CD4-positive, alpha-beta memory T cell (primary cell): ENCODE results near the gene CPA4. TPM values are rescaled to one million over a fixed set of nuclear protein-coding genes. Genes with fewer than 3 reads are reported as not detected.
A peak's percentile ranks its signal among the peaks of the same experiment; 100 is the strongest.
"Not testable (repeated sequence)": the region's sequence is repeated elsewhere in the genome, so short reads cannot be mapped to it uniquely, and the experiment has no call there.

ENCODE experiments used
- CTCF ChIA-PET: fragments of 350-600 bp; sonication (Branson Sonifier 250); formaldehyde crosslinking; loops from one replicate; lab custom pipeline; 2021; ENCODE audit warnings: inconsistent platforms; ENCODE audit not compliant: partially characterized antibody; lab: Charles Lee
- POLR2A ChIA-PET: fragments of 350-600 bp; sonication (Branson Sonifier 250); formaldehyde crosslinking; loops from one replicate; lab custom pipeline; 2021; ENCODE audit not compliant: partially characterized antibody; lab: Charles Lee
- DNase-seq, 5 donors: peaks; one replicate each; pipeline versions ENCODE4 v3.0.0 to v3.0.0-alpha.2; 2020 to 2022; ENCODE audit warnings: mixed read lengths in 1 of 5
- H3K27ac ChIP-seq: one replicate; pipeline ENCODE4 v1.7.0; 2013; ENCODE audit warnings: low read depth, low read length
- H3K27me3 ChIP-seq: 2 replicates; pipeline ENCODE4 v1.7.0; 2013; ENCODE audit warnings: mild to moderate bottlenecking, low read length, moderate library complexity; ENCODE audit not compliant: insufficient read depth
- H3K36me3 ChIP-seq: 2 replicates; pipeline ENCODE4 v1.7.0; 2013; ENCODE audit warnings: mild to moderate bottlenecking, low read length, moderate library complexity; ENCODE audit not compliant: insufficient read depth
- H3K4me1 ChIP-seq: 2 replicates; pipeline ENCODE4 v1.7.0; 2013; ENCODE audit warnings: mild to moderate bottlenecking, low read length, moderate library complexity; ENCODE audit not compliant: insufficient read depth
- H3K4me3 ChIP-seq, 2 donors: one replicate each; pipeline ENCODE4 v1.7.0; 2013; ENCODE audit warnings: low read length in 2 of 2, mild to moderate bottlenecking in 1 of 2
- H3K9me3 ChIP-seq, 2 donors: one replicate each; pipeline ENCODE4 v1.7.0; 2013; ENCODE audit warnings: low read length in 2 of 2, control low read depth in 1 of 2; ENCODE audit not compliant: control insufficient read depth in 1 of 2
- H3K27ac Mint-ChIP-seq, 7 donors: one replicate each; pipeline ENCODE4 v1.8.0; 2020 to 2021; ENCODE audit warnings: mixed read lengths in 7 of 7, mild to moderate bottlenecking in 6 of 7, inconsistent platforms in 3 of 7, moderate library complexity in 3 of 7
- H3K27me3 Mint-ChIP-seq, 2 donors: one replicate each; pipeline ENCODE4 v1.8.0; 2020 to 2021; ENCODE audit warnings: mixed read lengths in 2 of 2
- H3K36me3 Mint-ChIP-seq, 2 donors: one replicate each; pipeline ENCODE4 v1.8.0; 2020 to 2021; ENCODE audit warnings: mixed read lengths in 2 of 2, inconsistent platforms in 1 of 2, mild to moderate bottlenecking in 1 of 2
- H3K4me1 Mint-ChIP-seq, 4 donors: one replicate each; pipeline ENCODE4 v1.8.0; 2020 to 2021; ENCODE audit warnings: mixed read lengths in 4 of 4, mild to moderate bottlenecking in 1 of 4
- H3K4me3 Mint-ChIP-seq, 8 donors: one replicate each; pipeline ENCODE4 v1.8.0; 2020 to 2021; ENCODE audit warnings: mixed read lengths in 8 of 8, mild to moderate bottlenecking in 7 of 8, moderate library complexity in 6 of 8, inconsistent platforms in 3 of 8
- H3K9me3 Mint-ChIP-seq, 8 donors: one replicate each; pipeline ENCODE4 v1.8.0; 2020 to 2021; ENCODE audit warnings: mixed read lengths in 8 of 8, mild to moderate bottlenecking in 5 of 8, inconsistent platforms in 3 of 8, moderate library complexity in 1 of 8
- intact Hi-C: fragments of 100-400 bp; cut with micrococcal nuclease; formaldehyde crosslinking; loops from one replicate; pipeline ENCODE4 v1.15.1; 2023
- polyA plus RNA-seq, 2 donors: library from polyadenylated mRNA; unstranded; fragments of 300-500 nt; fragmentation: Illumina TruSeq; gene quantifications; one replicate each; pipeline ENCODE4 v1.2.3, GENCODE V29; 2021
- total RNA-seq, 2 experiments: library from RNA; stranded (reverse); gene quantifications; one replicate each; pipeline ENCODE4 v1.2.3, GENCODE V29; 2021

The CPA4 gene, protein sequence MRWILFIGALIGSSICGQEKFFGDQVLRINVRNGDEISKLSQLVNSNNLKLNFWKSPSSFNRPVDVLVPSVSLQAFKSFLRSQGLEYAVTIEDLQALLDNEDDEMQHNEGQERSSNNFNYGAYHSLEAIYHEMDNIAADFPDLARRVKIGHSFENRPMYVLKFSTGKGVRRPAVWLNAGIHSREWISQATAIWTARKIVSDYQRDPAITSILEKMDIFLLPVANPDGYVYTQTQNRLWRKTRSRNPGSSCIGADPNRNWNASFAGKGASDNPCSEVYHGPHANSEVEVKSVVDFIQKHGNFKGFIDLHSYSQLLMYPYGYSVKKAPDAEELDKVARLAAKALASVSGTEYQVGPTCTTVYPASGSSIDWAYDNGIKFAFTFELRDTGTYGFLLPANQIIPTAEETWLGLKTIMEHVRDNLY
- total RNA-seq = not detected
- polyA plus RNA-seq = not detected

DNA sequence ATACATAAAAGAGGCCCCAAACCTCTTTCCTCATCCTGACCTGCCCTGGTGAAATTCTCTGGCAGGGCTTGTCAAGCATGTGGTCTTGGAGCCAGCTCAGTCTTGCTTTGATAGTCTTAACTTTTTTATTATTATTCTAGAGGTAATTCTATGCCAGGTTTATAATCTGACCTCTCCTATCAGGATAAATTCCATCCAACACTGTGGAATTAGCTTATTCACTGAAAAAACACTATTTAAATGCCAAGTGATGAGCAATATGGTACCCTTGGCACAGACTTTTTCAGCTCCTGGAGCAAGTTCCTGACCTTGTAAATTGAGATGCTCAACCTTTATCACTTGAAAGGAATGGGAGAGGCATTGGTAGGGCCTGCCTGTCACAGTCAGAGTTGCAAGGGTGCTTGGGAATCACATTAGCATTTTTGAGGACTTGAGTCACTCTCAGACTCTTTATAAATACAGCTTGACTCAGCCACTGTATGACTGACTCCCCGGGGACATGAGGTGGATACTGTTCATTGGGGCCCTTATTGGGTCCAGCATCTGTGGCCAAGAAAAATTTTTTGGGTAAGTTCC lies at the start of gene CPA4:
CPA4 (plus strand) TSS at position 480 of the 576 bp plus-strand sequence; CDS start at position 500, 20 bp downstream.
- Histone ChIP-seq H3K27me3 (no peaks in the 10 kb centered on the region), H3K4me3 (no peak within 1 kb of the TSS), H3K36me3 (no peaks in the 10 kb centered on the region), H3K27ac (no peak within 1 kb of the TSS), H3K9me3 (no peaks in the 10 kb centered on the region), H3K4me1 (no peaks in the 10 kb centered on the region)
- intact Hi-C loops = no loop called here
- peaks cover 0 to 1% (median 0%) of the 10 kb centered on the region in 4 donors for H3K4me1 Mint-ChIP-seq
- DNase-seq = no peak
- H3K9me3 Mint-ChIP-seq = peaks cover 0 to 2% (median 0%) of the 10 kb centered on the region in 8 donors
- no peak within 1 kb of the TSS for H3K4me3 Mint-ChIP-seq
- H3K36me3 Mint-ChIP-seq = no peaks in the 10 kb centered on the region
- ChIA-PET CTCF (interaction anchor here (1.0 to 1.8 kb wide), 2 partner anchors 11 to 50 kb away, joined by 3 to 4 read pairs; no protein-coding TSS in a partner anchor), POLR2A (no interaction called here)
- peaks cover 1 to 4% of the 10 kb centered on the region in 2 donors for H3K27me3 Mint-ChIP-seq
- no peak within 1 kb of the TSS for H3K27ac Mint-ChIP-seq

DNA sequence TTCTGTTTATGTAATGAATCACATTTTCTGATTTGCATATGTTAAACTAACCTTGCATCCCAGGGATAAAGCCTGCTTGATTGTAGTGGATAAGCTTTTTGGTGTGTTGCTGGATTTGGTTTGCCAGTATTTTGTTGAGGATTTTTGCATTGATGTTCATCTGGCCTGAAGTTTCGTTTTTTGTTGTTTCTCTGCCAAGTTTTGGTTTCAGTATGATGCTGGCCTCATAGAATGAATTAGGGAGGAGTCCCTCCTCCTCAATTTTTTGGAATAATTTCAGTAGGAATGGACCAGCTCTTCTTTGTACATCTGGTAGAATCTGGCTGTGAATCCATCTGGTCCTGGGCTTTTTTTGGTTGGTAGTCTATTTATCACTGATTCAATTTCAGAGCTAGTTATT lies 49.5 kb upstream of the CPA4 start:
- DNase-seq, H3K9me3 Mint-ChIP-seq, H3K4me3 ChIP-seq, H3K9me3 ChIP-seq, H3K27ac ChIP-seq, H3K36me3 Mint-ChIP-seq, H3K36me3 ChIP-seq, H3K27ac Mint-ChIP-seq, POLR2A ChIA-PET, H3K4me1 ChIP-seq, H3K27me3 ChIP-seq, H3K4me1 Mint-ChIP-seq: not testable (repeated sequence)
- Mint-ChIP-seq H3K27me3 (peaks cover 4 to 12% of the 10 kb centered on the region in 2 donors), H3K4me3 (peak overlapping the region in 2 of 8 donors; percentile 1 to 3)
- CTCF ChIA-PET = interaction anchor here (0.8 to 5.4 kb wide), 3 partner anchors 50 to 588 kb away, joined by 3 to 35 read pairs (median 14); no protein-coding TSS in a partner anchor
- intact Hi-C loops = loop anchor here (10.0 kb wide), 2 partner anchors 251 to 321 kb away; partner anchors contain the start of gene MEST

DNA sequence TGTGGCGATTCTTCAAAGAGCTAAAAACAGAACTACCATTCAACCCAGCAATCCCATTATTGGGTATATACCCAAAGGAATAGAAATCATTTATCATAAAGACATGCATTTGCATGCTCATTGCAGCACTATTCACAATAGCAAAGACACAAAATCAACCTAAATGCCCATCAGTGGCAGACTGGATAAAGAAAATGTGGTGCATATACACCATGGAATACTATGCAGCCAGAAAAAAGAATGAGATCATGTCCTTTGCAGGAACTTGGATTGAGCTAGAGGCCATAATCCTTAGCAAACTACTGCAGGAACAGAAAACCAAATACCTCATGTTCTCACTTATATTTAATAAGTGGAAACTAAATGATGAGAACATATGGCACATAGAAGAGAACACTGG lies 46.5 kb upstream of the CPA4 start:
- H3K36me3 Mint-ChIP-seq, H3K27ac ChIP-seq, H3K27me3 ChIP-seq, CTCF ChIA-PET, H3K27ac Mint-ChIP-seq, POLR2A ChIA-PET, H3K4me3 ChIP-seq, H3K4me1 Mint-ChIP-seq, H3K4me3 Mint-ChIP-seq, H3K9me3 ChIP-seq, DNase-seq, H3K4me1 ChIP-seq, H3K36me3 ChIP-seq: not testable (repeated sequence)
- peaks cover 6 to 11% of the 10 kb centered on the region in 2 donors for H3K27me3 Mint-ChIP-seq
- peaks cover 0 to 10% (median 5%) of the 10 kb centered on the region in 8 donors for H3K9me3 Mint-ChIP-seq
- intact Hi-C loops = loop anchor here (10.0 kb wide), 2 partner anchors 248 to 318 kb away; partner anchors contain the start of gene MEST

DNA sequence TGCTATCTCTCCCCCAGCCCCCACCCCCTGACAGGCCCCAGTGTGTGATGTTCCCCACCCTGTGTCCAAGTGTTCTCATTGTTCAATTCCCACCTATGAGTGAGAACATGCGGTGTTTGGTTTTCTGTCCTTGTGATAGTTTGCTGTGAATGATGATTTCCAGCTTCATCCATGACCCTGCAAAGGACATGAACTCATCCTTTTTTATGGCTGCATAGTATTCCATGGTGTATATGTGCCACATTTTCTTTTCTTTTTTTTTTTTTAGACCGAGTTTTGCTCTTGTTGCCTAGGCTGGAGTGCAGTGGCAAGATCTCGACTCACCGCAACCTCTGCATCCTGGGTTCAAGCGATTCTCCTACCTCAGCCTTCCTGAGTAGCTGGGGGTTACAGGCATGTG lies 44.1 kb upstream of the CPA4 start:
- H3K9me3 ChIP-seq, H3K27me3 ChIP-seq, H3K27ac ChIP-seq, POLR2A ChIA-PET, H3K36me3 ChIP-seq, CTCF ChIA-PET, H3K4me1 ChIP-seq, H3K4me3 Mint-ChIP-seq, H3K36me3 Mint-ChIP-seq, H3K27ac Mint-ChIP-seq, H3K4me3 ChIP-seq, DNase-seq, H3K4me1 Mint-ChIP-seq: not testable (repeated sequence)
- peaks cover 0 to 17% (median 8%) of the 10 kb centered on the region in 8 donors for H3K9me3 Mint-ChIP-seq
- peaks cover 5 to 11% of the 10 kb centered on the region in 2 donors for H3K27me3 Mint-ChIP-seq
- intact Hi-C loops = loop anchor here (10.0 kb wide), 2 partner anchors 246 to 316 kb away; partner anchors contain the start of gene MEST

DNA sequence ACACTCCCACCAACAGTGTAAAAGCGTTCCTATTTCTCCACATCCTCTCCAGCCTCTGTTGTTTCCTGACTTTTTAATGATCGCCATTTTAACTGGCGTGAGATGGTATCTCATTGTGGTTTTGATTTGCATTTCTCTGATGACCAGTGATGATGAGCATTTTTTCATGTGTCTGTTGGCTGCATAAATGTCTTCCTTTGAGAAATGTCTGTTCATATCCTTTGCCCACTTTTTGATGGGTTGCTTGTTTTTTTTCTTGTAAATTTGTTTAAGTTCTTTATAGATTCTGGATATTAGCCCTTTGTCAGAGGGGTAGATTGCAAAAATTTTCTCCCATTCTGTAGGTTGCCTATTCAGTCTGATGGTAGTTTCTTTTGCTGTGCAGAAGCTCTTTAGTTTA lies 43.3 kb upstream of the CPA4 start:
- POLR2A ChIA-PET, H3K27ac ChIP-seq, H3K27me3 ChIP-seq, H3K4me1 ChIP-seq, DNase-seq, H3K36me3 Mint-ChIP-seq, H3K27ac Mint-ChIP-seq, H3K4me3 Mint-ChIP-seq, H3K9me3 ChIP-seq, CTCF ChIA-PET, H3K4me1 Mint-ChIP-seq, H3K36me3 ChIP-seq, H3K4me3 ChIP-seq: not testable (repeated sequence)
- peaks cover 0 to 20% (median 8%) of the 10 kb centered on the region in 8 donors for H3K9me3 Mint-ChIP-seq
- intact Hi-C loops = loop anchor here (10.0 kb wide), 2 partner anchors 245 to 315 kb away; partner anchors contain the start of gene MEST
- peaks cover 5 to 11% of the 10 kb centered on the region in 2 donors for H3K27me3 Mint-ChIP-seq

DNA sequence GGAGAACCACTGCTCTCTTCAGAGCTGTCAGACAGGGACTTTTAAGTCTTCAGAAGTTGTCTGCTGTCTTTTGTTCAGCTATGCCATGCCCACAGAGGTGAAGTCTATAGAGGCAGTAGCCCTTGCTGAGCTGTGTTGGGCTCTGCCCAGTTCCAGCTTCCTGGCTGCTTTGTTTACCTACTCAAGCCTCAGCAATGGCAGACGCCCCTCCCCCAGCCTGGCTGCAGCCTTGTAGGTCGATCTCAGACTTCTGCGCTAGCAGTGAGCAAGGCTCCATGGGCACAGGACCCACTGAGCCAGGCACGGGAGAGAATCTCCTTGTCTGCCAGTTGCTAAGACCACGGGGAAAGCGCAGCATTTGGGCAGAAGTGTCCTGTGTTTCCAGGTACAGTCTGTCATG lies 38.4 kb upstream of the CPA4 start:
- no peaks in the 10 kb centered on the region for H3K36me3 Mint-ChIP-seq
- intact Hi-C loops = no loop called here
- no peaks in the 10 kb centered on the region for H3K4me1 Mint-ChIP-seq
- Histone ChIP-seq H3K4me3 (no peak overlapping the region), H3K27ac (no peak overlapping the region), H3K4me1 (no peaks in the 10 kb centered on the region), H3K9me3 (no peaks in the 10 kb centered on the region), H3K36me3 (no peaks in the 10 kb centered on the region), H3K27me3 (no peaks in the 10 kb centered on the region)
- H3K27ac Mint-ChIP-seq = no peak overlapping the region
- peaks cover 4 to 9% of the 10 kb centered on the region in 2 donors for H3K27me3 Mint-ChIP-seq
- no peak overlapping the region for H3K4me3 Mint-ChIP-seq
- DNase-seq = no peak
- peaks cover 0 to 52% (median 20%) of the 10 kb centered on the region in 8 donors for H3K9me3 Mint-ChIP-seq
- ChIA-PET POLR2A (no interaction called here), CTCF (no interaction called here)

DNA sequence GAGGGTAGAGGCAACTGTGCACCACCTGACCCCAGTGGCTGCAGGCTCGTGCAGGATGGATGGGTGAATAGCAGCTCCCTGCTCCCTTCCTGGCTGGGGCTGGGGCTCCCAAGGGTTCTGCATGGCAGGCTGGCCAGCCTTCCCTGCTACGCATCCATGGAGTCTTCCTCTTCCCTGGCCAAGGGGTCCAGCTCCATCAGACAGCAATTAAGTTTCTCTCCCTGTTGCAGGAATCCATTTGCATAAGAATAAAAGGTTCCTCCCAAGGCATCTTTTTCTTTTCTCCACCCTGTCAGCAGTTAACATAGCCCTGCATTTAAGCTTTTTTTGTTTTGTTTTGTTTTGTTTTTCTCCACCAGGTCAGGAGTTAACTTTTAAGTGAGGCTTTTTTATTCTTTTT lies 36.3 kb upstream of the CPA4 start:
- H3K4me1 Mint-ChIP-seq = no peaks in the 10 kb centered on the region
- DNase-seq = no peak
- intact Hi-C loops = no loop called here
- CTCF ChIA-PET = interaction anchor here (0.7 kb wide), 1 partner anchor 30 kb away, joined by 3 read pairs; no protein-coding TSS in a partner anchor
- H3K9me3 Mint-ChIP-seq = peaks cover 0 to 63% (median 26%) of the 10 kb centered on the region in 8 donors
- H3K27me3 Mint-ChIP-seq = peaks cover 4 to 7% of the 10 kb centered on the region in 2 donors
- Histone ChIP-seq H3K27ac (no peak overlapping the region), H3K27me3 (no peaks in the 10 kb centered on the region), H3K36me3 (no peaks in the 10 kb centered on the region), H3K4me1 (no peaks in the 10 kb centered on the region), H3K4me3 (no peak overlapping the region), H3K9me3 (no peaks in the 10 kb centered on the region)
- peak overlapping the region in 1 of 7 donors; percentile 13 for H3K27ac Mint-ChIP-seq
- H3K36me3 Mint-ChIP-seq = no peaks in the 10 kb centered on the region
- H3K4me3 Mint-ChIP-seq = no peak overlapping the region
- POLR2A ChIA-PET = no interaction called here
